Right lobe of liver (tissue), 6 donors: Measurements from ENCODE around the gene KCTD18. TPM values are rescaled to one million over a fixed set of nuclear protein-coding genes. Genes with fewer than 3 reads are reported as not detected.

ENCODE experiments used
- ATAC-seq, 4 donors: fragments of 200-7000 bp; cut with Tn5 transposase; one replicate each; pipeline ENCODE4 v1.9.1; 2020; ENCODE audit warnings: mild to moderate bottlenecking in 4 of 4, moderate library complexity in 4 of 4
- DNase-seq, 3 donors: peaks; one replicate each; pipeline ENCODE4 v3.0.0-alpha.2; 2020
- H3K27ac ChIP-seq, 3 donors: fragments of 200-600 bp; one replicate each; pipeline ENCODE4 v1.8.0; 2022
- H3K27me3 ChIP-seq, 2 donors: fragments of 200-600 bp; one replicate each; pipeline ENCODE4 v1.8.0; 2022
- H3K36me3 ChIP-seq, 4 donors: fragments of 200-600 bp; sonication (generic) in 1 of 4; one replicate each; pipeline versions ENCODE4 v1.5.1 to v1.8.0; 2017 to 2022; ENCODE audit warnings: control low read depth in 1 of 4
- H3K4me1 ChIP-seq, 4 donors: fragments of 200-600 bp; sonication (generic) in 1 of 4; one replicate each; pipeline versions ENCODE4 v1.5.1 to v1.8.0; 2017 to 2022; ENCODE audit warnings: control low read depth in 1 of 4
- H3K4me3 ChIP-seq, 3 donors: fragments of 200-600 bp; one replicate each; pipeline ENCODE4 v1.8.0; 2022
- H3K9me3 ChIP-seq, 4 donors: fragments of 200-600 bp; sonication (generic) in 1 of 4; one replicate each; pipeline versions ENCODE4 v1.5.1 to v1.8.0; 2017 to 2022; ENCODE audit warnings: control low read depth in 1 of 4
- CTCF ChIP-seq, 4 donors: fragments of 200-600 bp in 3 of 4; fragments of 450-650 bp in 1 of 4; IDR thresholded peaks; one replicate each; pipeline versions ENCODE4 v1.5.1 to v1.8.0; 2016 to 2022; ENCODE audit warnings: antibody characterized with exemption in 4 of 4, mild to moderate bottlenecking in 2 of 4
- POLR2A ChIP-seq: fragments of 450-650 bp; IDR thresholded peaks from one replicate; pipeline ENCODE4 v1.6.1; 2017; ENCODE audit warnings: antibody characterized with exemption, mild to moderate bottlenecking
- WGBS: methylation state at CpG from one replicate; pipeline ENCODE4 v1.1.6; 2018; ENCODE audit warnings: low coverage, low lambda C conversion rate; ENCODE audit not compliant: insufficient coverage; ENCODE audit errors: missing lambda C conversion rate; 5-methylcytosine and 5-hydroxymethylcytosine counted together
- intact Hi-C, 2 donors: fragments of 100-400 bp; cut with DNase I; formaldehyde crosslinking; loops; one replicate each; pipeline versions ENCODE4 v1.11.2 to v1.14.1; 2022
- total RNA-seq, 6 experiments: library from RNA; depleted of rRNA in 2 of 6; stranded (reverse); fragments of >200 nt in 2 of 6; fragmentation: NEBNext Ultra II Directional in 3 of 6; extraction: Animal tissue kit (Norgen Biotek cat#: 25700) in 3 of 6; gene quantifications; one replicate each; pipeline versions ENCODE4 v1.1.0 to v1.2.4, GENCODE V29; 2016 to 2023
- donor health status: DM: no; HTN: yes; CAD: no.
- donor health status: DM: no; HTN: no; CAD: no.
- donor health status: DM: no; HTN: no; CAD: no.
- donor health status: DM: no; HTN: yes; CAD: no.
- donor health status: DM: no; HTN: yes; CAD: no.

Gene KCTD18
- total RNA-seq, 6 experiments from 2014 or later = 6.2 to 16.7 (median 7.3) TPM

DNA sequence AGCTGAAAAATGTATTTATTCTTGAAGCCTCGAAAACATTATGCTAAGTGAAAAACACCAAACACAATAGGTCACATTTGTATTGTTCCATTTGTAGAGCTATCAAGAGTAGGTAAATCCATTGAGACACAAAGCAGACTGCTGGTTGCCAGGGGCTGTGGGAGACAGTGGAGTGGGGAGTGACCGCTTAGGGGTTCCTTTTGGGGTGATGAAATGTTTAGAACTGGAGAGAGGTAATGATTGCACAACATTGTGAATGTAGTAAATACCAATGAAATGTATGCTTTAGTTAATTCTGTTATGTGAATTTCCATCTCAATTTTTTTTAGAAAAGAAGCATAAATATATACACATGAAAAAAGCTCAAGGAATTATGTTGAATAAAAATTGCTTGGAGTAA lies 15.8 kb downstream of the KCTD18 start:
- H3K36me3 ChIP-seq = peaks cover 0 to 38% (median 8%) of the 10 kb centered on the region in 4 donors
- intact Hi-C loops = no loop called here
- 48% methylated on average over 2 of the region's 2 CpGs for WGBS
- H3K27ac ChIP-seq = no peak overlapping the region
- no peaks in the 10 kb centered on the region for H3K4me1 ChIP-seq
- no peaks in the 10 kb centered on the region for H3K27me3 ChIP-seq
- no peak overlapping the region for H3K4me3 ChIP-seq
- no peaks in the 10 kb centered on the region for H3K9me3 ChIP-seq
- TF ChIP-seq CTCF (IDR thresholded peaks at IDR 0.05) = no peak
- TF ChIP-seq POLR2A = no peak
- DNase-seq (no peak), ATAC-seq (no peak)

- no peaks in the 10 kb centered on the region for H3K27me3 ChIP-seq
- TF ChIP-seq CTCF (IDR thresholded peaks at IDR 0.05) = no peak
- no peak for TF ChIP-seq POLR2A
- H3K4me1 ChIP-seq = no peaks in the 10 kb centered on the region
- intact Hi-C loops = no loop called here
- H3K36me3 ChIP-seq = peaks cover 0 to 30% (median 4%) of the 10 kb centered on the region in 4 donors
- H3K4me3 ChIP-seq = no peak overlapping the region
- no peaks in the 10 kb centered on the region for H3K9me3 ChIP-seq
- no peak overlapping the region for H3K27ac ChIP-seq
- DNase-seq (no peak), ATAC-seq (no peak)
Observed at GRCh38 chr2:200492656-200493055, 17.2 kb downstream of the KCTD18 start.

GRCh38 chr2:200490001-200490400 lies 19.9 kb downstream of the KCTD18 start:
- TF ChIP-seq CTCF (IDR thresholded peaks at IDR 0.05) (no peak), POLR2A (no peak)
- no peaks in the 10 kb centered on the region for H3K9me3 ChIP-seq
- 95% methylated on average over 14 of the region's 22 CpGs for WGBS
- ATAC-seq (no peak), DNase-seq (no peak)
- H3K27ac ChIP-seq = no peak overlapping the region
- H3K36me3 ChIP-seq = peaks cover 0 to 21% (median 2%) of the 10 kb centered on the region in 4 donors
- no peaks in the 10 kb centered on the region for H3K4me1 ChIP-seq
- H3K27me3 ChIP-seq = no peaks in the 10 kb centered on the region
- no peak overlapping the region for H3K4me3 ChIP-seq
- intact Hi-C loops = no loop called here

DNA sequence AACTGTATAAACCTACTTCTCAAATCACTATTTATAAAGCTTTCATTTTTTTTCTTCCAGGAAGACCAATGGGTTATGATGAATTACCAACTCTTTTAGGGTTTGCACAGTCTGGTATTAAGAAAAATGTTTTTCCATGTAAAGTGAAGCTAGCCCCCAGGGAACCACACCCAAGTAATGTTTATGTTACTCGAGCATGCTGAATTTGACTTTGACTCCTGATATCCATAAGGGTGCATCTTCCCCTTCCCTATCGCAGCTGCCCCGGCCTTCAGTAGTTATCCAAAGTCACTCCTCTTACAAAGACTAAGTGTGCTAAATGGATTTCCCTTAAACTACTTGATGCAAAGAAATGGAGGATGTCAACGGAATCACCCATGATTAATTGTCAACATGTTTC lies 21.7 kb downstream of the KCTD18 start:
- H3K27me3 ChIP-seq = no peaks in the 10 kb centered on the region
- no peak for DNase-seq
- TF ChIP-seq POLR2A (no peak), CTCF (IDR thresholded peaks at IDR 0.05) (no peak)
- no peak overlapping the region for H3K4me3 ChIP-seq
- H3K27ac ChIP-seq = no peak overlapping the region
- H3K9me3 ChIP-seq = no peaks in the 10 kb centered on the region
- 65% methylated on average over 4 of the region's 4 CpGs for WGBS
- H3K36me3 ChIP-seq = peaks cover 0 to 21% (median 2%) of the 10 kb centered on the region in 4 donors
- intact Hi-C loops = no loop called here
- no peak for ATAC-seq
- no peaks in the 10 kb centered on the region for H3K4me1 ChIP-seq

GRCh38 chr2:200486529-200486928 lies 23.3 kb downstream of the KCTD18 start:
- no peak overlapping the region for H3K27ac ChIP-seq
- H3K27me3 ChIP-seq = no peaks in the 10 kb centered on the region
- TF ChIP-seq CTCF (IDR thresholded peaks at IDR 0.05) = no peak
- TF ChIP-seq POLR2A = no peak
- WGBS = 76% methylated on average over 2 of the region's 2 CpGs
- H3K4me3 ChIP-seq = no peak overlapping the region
- peaks cover 0 to 11% (median 0%) of the 10 kb centered on the region in 4 donors for H3K36me3 ChIP-seq
- no peak for ATAC-seq
- intact Hi-C loops = no loop called here
- no peaks in the 10 kb centered on the region for H3K4me1 ChIP-seq
- DNase-seq = no peak
- H3K9me3 ChIP-seq = no peaks in the 10 kb centered on the region
